NCI-H345 treated with DMSO at 0.1 percent for 48 hours (cell line): ENCODE results near the gene GPR160.

Experiments
- DNase-seq: peaks from one replicate; lab custom pipeline; 2025; ENCODE audit not compliant: unreplicated experiment; lab: John Stamatoyannopoulos, UW

The GPR160 gene

DNA sequence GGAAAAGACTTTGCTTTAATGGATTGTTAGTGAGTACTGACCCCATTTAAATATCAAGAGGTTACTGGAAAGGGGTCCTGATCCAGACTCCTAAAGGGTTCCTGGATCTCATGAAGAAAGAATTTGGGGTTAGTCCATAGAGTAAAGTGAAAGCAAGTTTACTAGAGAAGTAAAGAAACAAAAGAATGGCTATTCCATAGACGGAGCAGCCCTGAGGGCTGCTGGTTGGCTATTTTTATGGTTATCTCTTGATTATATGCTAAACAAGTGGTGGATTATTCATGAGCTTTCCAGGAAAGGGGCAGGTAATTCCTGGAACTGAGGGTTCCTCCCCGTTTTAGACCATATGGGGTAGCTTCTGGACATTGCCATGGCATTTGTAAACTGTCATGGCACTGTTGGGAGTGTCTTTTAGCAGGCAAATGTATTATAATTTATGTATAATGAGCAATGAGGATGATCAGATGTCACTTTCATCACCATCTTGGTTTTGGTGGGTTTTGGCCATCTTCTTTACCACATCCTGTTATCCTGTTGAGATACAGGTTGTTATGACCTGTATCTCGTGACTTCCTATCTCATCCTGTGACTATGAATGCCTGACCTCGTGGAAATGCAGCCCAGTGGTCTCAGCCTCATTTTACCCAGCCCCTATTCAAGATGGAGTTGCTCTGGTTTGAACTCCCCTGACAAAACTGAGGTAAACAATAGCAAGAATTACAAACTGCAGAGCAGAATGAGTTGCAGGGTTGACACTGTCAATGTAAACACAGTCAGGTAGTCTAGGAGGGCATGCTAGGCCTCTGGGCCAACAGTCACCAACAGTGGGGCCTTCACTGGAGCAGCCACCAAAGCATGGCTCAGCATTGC lies 10.3 kb upstream of the GPR160 start:
- no peak for DNase-seq

GRCh38 chr3:170033489-170033888 lies 4.3 kb upstream of the GPR160 start:
- DNase-seq: no peak

DNA sequence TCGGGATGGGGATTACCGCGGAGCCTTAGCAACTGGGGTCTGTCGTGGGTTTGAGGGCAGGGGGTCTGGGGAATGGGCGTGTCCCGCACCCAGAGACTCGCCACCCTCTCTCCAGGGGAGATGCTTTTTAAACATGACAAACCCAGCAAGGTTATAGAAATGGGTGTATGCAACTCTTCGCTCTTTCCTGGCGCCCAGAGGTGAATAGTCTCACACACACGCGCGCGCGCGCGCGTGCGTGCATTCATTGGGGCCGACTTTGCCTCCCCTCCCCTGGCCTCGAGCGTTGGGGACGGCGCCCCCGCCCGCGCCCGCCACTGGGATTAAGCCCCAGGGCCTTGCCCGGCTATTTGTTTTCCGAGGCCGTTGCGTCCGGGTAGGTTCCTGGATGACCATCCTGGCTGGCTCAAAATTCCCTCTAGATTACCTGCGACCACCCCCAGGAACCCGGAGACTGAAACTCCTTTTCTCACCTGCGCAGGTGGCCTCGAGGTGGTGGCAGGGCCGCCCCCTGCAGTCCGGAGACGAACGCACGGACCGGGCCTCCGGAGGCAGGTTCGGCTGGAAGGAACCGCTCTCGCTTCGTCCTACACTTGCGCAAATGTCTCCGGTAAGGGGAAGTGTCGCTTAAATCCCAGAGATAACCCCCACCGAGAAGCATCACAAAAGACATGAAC lies 777 bp downstream of the GPR160 start:
- DNase-seq: peak; percentile 9

- DNase-seq: no peak
These were observed 2.6 kb downstream of the GPR160 start for GRCh38 chr3:170040418-170040817.

DNA sequence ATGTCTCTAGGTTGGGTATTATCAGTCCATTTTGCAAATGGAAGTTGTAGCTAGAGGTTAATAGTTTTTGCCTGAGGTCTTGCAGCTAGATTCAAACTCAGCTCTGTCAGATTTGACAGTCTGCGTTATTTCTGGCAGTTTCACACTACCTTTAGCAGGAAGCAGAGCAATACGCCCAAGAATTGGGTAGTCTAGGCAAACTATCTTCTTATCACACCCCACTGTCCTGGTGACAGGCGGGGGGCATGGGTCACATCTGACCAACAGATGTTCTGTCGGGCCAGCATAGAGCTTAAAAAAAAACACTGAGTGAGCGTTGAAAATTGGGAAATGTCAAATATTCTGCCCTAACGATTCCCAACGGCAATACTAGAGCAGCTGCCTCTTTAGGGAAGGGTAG lies 5.7 kb downstream of the GPR160 start:
- DNase-seq: no peak

GRCh38 chr3:170044271-170044670 lies 6.5 kb downstream of the GPR160 start:
- DNase-seq: no peak

- DNase-seq: no peak
These were observed 7.0 kb downstream of the GPR160 start for GRCh38 chr3:170044795-170045244.

GRCh38 chr3:170046269-170047132 lies 8.7 kb downstream of the GPR160 start:
- no peak for DNase-seq

DNA sequence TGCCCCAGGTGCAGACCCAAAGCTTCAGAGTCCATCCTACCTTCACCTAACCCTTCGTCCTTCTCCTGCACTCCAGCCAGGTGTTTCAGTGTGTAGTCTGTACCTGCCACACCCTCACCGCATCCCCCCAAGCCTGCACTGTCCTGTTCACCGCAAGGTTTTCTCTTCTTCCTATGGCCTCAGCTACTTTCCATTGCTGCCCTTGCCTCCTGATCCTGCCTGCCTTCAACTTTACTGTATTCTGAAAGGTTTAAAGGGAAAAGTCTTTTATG lies 9.3 kb downstream of the GPR160 start:
- no peak for DNase-seq

GRCh38 chr3:170049146-170050000 lies 11.6 kb downstream of the GPR160 start:
- DNase-seq: no peak

DNA sequence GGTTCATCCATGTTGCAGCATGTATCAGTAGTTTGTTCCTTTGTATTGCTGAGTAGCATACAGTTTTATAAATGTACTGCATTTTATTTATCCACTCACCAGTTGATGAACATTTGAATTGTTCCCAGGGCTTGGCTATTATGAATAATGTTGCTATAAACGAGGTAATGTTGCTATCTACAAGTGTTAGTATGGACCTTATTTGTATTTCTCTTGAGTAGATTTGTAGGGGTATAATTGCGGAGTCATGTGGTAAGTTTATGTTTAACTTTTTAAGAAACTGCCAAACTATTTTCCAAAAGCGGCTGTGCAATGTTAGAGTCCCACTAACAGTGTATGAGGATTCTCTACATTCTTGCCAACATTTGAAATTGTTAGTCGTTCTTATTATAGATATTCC lies 13.0 kb downstream of the GPR160 start:
- DNase-seq: no peak

GRCh38 chr3:170052398-170052797 lies 14.6 kb downstream of the GPR160 start:
- no peak for DNase-seq

GRCh38 chr3:170054204-170054603 lies 16.4 kb downstream of the GPR160 start:
- no peak for DNase-seq

- DNase-seq: no peak
These were observed 17.4 kb downstream of the GPR160 start for GRCh38 chr3:170055209-170055608.

- no peak for DNase-seq
These were observed 19.1 kb downstream of the GPR160 start for GRCh38 chr3:170056710-170057454.

GRCh38 chr3:170057550-170057949 lies 19.8 kb downstream of the GPR160 start:
- no peak for DNase-seq

GRCh38 chr3:170058127-170058526 lies 20.3 kb downstream of the GPR160 start:
- DNase-seq: no peak

DNA sequence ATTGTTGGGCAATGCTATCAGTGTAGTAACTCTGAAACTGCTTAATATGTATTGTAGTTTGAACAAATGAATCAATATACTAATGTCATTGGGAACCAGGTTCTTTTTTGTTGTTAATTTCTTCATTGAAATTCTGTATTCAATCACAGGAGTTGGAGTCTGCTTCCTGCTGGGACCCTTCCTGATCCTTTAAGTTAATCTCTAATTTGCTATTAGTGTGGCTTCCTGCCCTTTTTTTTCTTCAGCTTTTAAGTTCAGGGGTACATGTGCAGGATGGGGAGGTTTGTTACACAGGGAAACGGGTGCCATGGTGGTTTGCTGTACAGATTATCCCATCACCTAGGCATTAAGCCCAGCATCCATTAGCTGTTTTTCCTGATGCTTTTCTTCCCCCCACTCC lies 21.7 kb downstream of the GPR160 start:
- no peak for DNase-seq

GRCh38 chr3:170062068-170062467 lies 24.3 kb downstream of the GPR160 start:
- no peak for DNase-seq

DNA sequence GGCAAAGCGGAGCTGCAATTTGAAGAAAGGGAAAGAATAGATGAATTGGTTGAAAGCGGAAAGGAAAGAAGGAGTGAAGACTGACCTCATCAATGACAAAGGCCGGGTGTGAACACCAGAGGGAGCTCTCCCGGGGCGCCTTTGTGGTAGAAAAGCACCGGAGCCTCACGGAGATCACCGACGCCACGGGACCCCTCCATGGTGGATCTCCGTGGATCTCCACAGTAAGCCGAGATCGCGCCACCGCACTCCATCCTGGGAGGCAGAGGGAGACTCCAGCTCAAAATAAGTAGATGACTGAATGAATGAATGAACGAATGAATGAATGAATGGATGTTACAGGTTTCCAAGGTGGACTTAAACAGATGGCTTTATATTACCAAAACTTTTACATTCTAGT lies 25.0 kb downstream of the GPR160 start:
- DNase-seq: no peak
